ENCODE results near the gene EIF3F.

EIF3F gene

DNA sequence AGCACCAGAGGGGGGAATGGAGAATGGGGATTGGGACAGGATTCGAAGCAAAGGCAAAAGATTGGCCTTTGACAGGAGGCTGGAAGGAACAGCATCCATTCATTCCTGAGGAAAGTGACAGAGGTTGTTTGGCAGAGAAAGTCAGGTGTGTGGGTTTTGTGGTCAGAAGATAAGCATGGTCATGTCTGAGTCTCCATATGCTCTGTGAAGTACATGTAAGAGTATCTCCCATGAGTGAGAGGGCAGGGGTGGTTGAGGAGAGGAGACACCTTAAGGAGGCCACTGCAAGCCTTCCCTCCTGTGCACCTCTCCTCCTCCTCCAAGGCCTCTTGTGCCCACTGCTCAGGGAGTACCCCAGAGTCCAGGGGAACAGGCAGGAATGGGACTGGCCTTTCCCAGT is 20.0 kb upstream of the EIF3F start:
- Histone ChIP-seq H3K9ac (no peak overlapping the region), H3K36me3 (no peaks in the 10 kb centered on the region), H3K9me3 (replicated peaks in 1 of 11) (peaks cover 0 to 11% (median under 1%) of the 10 kb centered on the region in 11 experiments; a peak in 6 of 22 replicates), H3K4me2 (no peak overlapping the region), H3K27ac (no peak overlapping the region), H3K4me3 (no peak overlapping the region), H4K20me1 (no peaks in the 10 kb centered on the region), H3K27me3 (no peaks in the 10 kb centered on the region), H3K4me1 (peaks cover 0 to 17% (median 5%) of the 10 kb centered on the region in 10 experiments; a peak in 11 of 20 replicates)
- TF ChIP-seq Cebpa-rat (IDR thresholded peaks at IDR 0.05), result no peak

DNA sequence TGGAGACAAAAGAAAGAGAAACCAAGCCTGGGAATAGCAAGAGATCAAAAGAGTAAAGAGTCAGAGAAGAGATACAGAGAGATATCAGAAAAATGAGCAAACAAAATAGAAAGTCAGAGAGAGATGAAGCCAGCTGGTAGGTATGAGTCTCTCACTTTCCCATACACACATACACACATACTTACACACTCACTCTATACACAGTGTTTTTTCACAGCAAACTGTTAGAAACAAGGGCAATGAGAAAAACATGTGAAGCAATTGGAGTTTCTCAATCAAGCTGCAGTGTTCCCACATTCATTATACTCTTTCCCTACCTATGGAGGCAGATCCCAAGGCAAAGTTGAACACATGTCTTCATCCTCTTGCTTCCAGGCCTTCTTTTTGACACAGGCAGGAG is 19.3 kb upstream of the EIF3F start:
- Histone ChIP-seq H3K27me3 (no peaks in the 10 kb centered on the region), H3K4me2 (no peak overlapping the region), H4K20me1 (no peaks in the 10 kb centered on the region), H3K4me3 (no peak overlapping the region), H3K9me3 (replicated peaks in 1 of 11) (peaks cover 0 to 6% (median 0%) of the 10 kb centered on the region in 11 experiments; a peak in 4 of 22 replicates), H3K4me1 (peaks cover 0 to 12% (median 5%) of the 10 kb centered on the region in 10 experiments; a peak in 10 of 20 replicates), H3K9ac (no peak overlapping the region), H3K27ac (no peak overlapping the region), H3K36me3 (no peaks in the 10 kb centered on the region)
- no peak for TF ChIP-seq Cebpa-rat (IDR thresholded peaks at IDR 0.05)

- peaks cover 0 to 12% (median 5%) of the 10 kb centered on the region in 10 experiments; a peak in 9 of 20 replicates for H3K4me1 ChIP-seq
- H3K27ac ChIP-seq, result no peak overlapping the region
- no peaks in the 10 kb centered on the region for H4K20me1 ChIP-seq
- H3K9ac ChIP-seq, result no peak overlapping the region
- no peaks in the 10 kb centered on the region for H3K27me3 ChIP-seq
- H3K36me3 ChIP-seq, result no peaks in the 10 kb centered on the region
- no peaks in the 10 kb centered on the region for H3K9me3 ChIP-seq (replicated peaks in 1 of 11)
- H3K4me3 ChIP-seq, result no peak overlapping the region
- TF ChIP-seq Cebpa-rat (IDR thresholded peaks at IDR 0.05), result no peak
- no peak overlapping the region for H3K4me2 ChIP-seq
These were observed 18.5 kb upstream of the EIF3F start for GRCh38 chr11:7968686-7969085.

GRCh38 chr11:7969756-7970646 is 17.1 kb upstream of the EIF3F start:
- H3K4me1 ChIP-seq, result no peaks in the 10 kb centered on the region
- no peak overlapping the region for H3K4me3 ChIP-seq
- no peak overlapping the region for H3K4me2 ChIP-seq
- TF ChIP-seq Cebpa-rat (IDR thresholded peaks at IDR 0.05), result no peak
- no peak overlapping the region for H3K9ac ChIP-seq
- H3K36me3 ChIP-seq, result no peaks in the 10 kb centered on the region
- H4K20me1 ChIP-seq, result no peaks in the 10 kb centered on the region
- no peaks in the 10 kb centered on the region for H3K9me3 ChIP-seq (replicated peaks in 1 of 11)
- H3K27me3 ChIP-seq, result no peaks in the 10 kb centered on the region
- H3K27ac ChIP-seq, result no peak overlapping the region

DNA sequence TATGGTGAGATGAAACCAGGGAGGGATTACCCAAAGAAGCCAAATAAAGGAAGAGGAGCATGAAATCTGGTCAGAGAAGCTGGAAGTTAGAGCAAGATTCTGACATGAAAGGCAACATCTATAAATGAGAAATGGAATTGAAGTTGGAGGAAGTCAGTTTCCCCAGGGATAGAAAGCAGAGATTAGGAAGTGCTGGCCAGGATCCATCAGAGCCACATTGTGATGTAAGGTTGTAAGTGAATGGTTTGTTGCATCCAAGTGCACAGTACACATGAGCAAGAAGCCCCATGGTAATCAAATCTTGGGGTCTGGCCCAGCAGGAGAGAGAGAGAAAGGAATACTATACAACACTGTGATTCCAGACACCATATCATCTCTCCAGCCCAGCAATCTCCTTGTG is 15.3 kb upstream of the EIF3F start:
- TF ChIP-seq Cebpa-rat (IDR thresholded peaks at IDR 0.05), result no peak
- Histone ChIP-seq H3K4me3 (no peak overlapping the region), H3K27ac (no peak overlapping the region), H3K9me3 (replicated peaks in 1 of 11) (no peaks in the 10 kb centered on the region), H3K4me1 (peaks cover 0 to under 1% (median 0%) of the 10 kb centered on the region in 10 experiments; a peak in 1 of 20 replicates), H3K9ac (no peak overlapping the region), H4K20me1 (no peaks in the 10 kb centered on the region), H3K36me3 (no peaks in the 10 kb centered on the region), H3K27me3 (no peaks in the 10 kb centered on the region), H3K4me2 (no peak overlapping the region)

DNA sequence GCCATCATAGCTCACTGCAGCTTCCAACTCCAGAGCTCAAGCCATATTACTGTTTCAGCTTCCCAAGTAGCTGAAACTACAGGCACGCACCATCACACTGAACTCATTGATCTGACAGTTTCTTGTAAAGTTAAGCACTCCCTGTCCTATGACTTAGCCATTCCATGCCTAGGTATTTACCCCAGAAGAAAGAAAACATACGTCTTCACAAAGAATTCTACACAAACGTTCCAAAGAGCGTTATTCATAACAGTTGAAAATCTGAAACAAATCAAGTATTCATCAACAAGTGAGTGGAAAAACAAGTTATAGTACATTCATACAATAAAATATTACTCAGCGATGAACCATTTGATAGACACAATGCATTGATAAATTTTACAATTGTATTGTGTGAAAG is 14.1 kb upstream of the EIF3F start:
- Histone ChIP-seq H3K9me3 (replicated peaks in 1 of 11) (no peaks in the 10 kb centered on the region), H3K4me3 (no peak overlapping the region), H3K36me3 (no peaks in the 10 kb centered on the region), H3K4me2 (no peak overlapping the region), H3K4me1 (peaks cover 0 to 7% (median 0%) of the 10 kb centered on the region in 10 experiments; a peak in 2 of 20 replicates), H3K27me3 (no peaks in the 10 kb centered on the region), H4K20me1 (no peaks in the 10 kb centered on the region), H3K27ac (no peak overlapping the region), H3K9ac (no peak overlapping the region)
- TF ChIP-seq Cebpa-rat (IDR thresholded peaks at IDR 0.05), result no peak

DNA sequence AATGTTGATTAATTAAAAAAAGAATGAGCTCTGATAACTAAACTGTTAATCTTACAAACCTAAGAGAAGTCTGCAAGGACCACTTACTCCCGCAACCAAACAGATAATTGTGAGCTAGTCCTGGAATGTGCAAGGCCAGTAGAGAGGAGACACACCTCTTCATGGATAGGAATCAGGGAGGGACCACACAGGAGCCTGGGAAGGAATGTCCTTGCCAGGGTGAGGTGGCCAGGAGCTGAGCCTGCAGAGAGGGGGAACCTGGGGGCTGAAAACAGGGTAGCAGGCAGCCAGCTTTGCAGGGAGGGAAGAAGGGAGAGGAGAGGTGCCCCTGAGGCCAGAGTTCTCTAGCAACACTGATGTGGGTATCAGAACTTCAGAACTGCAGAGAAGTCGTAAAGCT is 12.5 kb upstream of the EIF3F start:
- no peaks in the 10 kb centered on the region for H3K36me3 ChIP-seq
- H3K9me3 ChIP-seq (replicated peaks in 1 of 11), result no peaks in the 10 kb centered on the region
- H3K4me1 ChIP-seq, result peaks cover 0 to 7% (median 0%) of the 10 kb centered on the region in 10 experiments; a peak in 2 of 20 replicates
- H3K27me3 ChIP-seq, result no peaks in the 10 kb centered on the region
- no peak overlapping the region for H3K4me2 ChIP-seq
- H3K27ac ChIP-seq, result no peak overlapping the region
- no peak overlapping the region for H3K4me3 ChIP-seq
- no peak overlapping the region for H3K9ac ChIP-seq
- no peaks in the 10 kb centered on the region for H4K20me1 ChIP-seq
- TF ChIP-seq Cebpa-rat (IDR thresholded peaks at IDR 0.05), result no peak

DNA sequence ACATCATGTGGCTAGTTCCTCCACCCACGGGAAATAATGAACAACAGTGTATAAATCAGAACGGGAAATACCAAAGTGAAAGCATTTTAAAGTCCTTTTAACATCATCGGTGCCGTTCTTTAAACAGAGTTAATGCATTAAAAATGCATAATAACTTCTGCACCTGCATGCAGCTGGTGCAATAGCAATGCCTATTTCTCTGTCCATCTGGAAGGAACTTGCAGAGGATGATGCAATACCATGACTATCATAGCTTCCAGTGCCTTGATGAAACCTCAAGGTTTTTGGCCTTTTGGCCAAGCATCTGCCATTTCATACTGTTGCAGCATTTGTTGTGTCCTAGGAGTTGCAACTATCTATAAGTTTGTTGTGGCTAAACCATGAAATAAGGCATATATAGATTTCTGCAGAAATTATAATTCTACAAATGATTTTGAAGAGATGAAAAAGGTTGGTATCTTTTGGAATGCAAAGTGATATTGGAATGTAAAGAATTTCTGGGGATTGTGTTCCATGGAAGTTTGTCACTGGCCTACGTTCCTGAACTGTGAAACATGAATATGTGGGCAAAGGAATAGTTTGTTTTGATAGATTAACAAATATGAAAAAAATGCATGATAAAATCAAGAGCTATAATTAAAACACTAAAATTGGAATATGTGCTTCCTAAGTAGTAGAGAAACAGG is 9.8 kb upstream of the EIF3F start:
- no peaks in the 10 kb centered on the region for H3K36me3 ChIP-seq
- H3K27me3 ChIP-seq, result no peaks in the 10 kb centered on the region
- peaks cover 0 to 7% (median 0%) of the 10 kb centered on the region in 10 experiments; a peak in 2 of 20 replicates for H3K4me1 ChIP-seq
- no peaks in the 10 kb centered on the region for H3K9me3 ChIP-seq (replicated peaks in 1 of 11)
- peak overlapping the region in 1 of 11 experiments; percentile 3; a peak in 1 of 22 replicates for H3K4me2 ChIP-seq
- TF ChIP-seq Cebpa-rat (IDR thresholded peaks at IDR 0.05), result peak in 7 of 11 experiments; percentile 33 to 85 (median 50); a peak in 10 of 22 replicates
- no peak overlapping the region for H3K9ac ChIP-seq
- no peak overlapping the region for H3K4me3 ChIP-seq
- H3K27ac ChIP-seq, result no peak overlapping the region
- H4K20me1 ChIP-seq, result no peaks in the 10 kb centered on the region

DNA sequence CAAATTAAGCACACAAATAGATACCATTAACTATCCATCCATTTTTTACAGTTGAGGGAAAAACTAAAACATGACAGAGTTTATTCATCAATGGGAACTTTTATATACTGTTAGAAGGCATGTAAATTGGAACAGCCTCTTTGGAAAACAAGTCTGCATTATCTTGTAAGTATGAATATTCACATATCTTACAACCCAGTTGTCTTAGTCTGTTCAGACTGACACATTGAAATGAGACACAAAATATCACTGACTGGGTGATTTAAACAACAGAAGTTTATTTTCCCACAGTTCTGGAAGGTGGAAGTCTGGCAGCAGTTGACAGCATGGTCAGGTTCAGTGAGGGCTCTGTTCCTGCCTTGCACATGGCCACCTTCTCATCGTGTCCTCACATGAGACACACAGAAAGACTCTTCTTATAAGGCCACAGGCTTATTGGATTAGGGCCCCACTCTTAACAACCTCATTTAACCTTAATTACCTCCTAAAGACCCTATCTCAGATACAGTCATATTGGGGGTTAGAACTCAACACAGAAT is 5.4 kb upstream of the EIF3F start:
- TF ChIP-seq Cebpa-rat (IDR thresholded peaks at IDR 0.05), result no peak
- H3K27ac ChIP-seq, result no peak overlapping the region
- peaks cover 7 to 26% (median 15%) of the 10 kb centered on the region in 10 experiments for H3K4me1 ChIP-seq
- H4K20me1 ChIP-seq, result no peaks in the 10 kb centered on the region
- H3K27me3 ChIP-seq, result no peaks in the 10 kb centered on the region
- no peaks in the 10 kb centered on the region for H3K9me3 ChIP-seq (replicated peaks in 1 of 11)
- H3K4me3 ChIP-seq, result no peak overlapping the region
- no peak overlapping the region for H3K9ac ChIP-seq
- no peak overlapping the region for H3K4me2 ChIP-seq
- H3K36me3 ChIP-seq, result no peaks in the 10 kb centered on the region
